Measurements from ENCODE around the gene ESPL1.

DNA sequence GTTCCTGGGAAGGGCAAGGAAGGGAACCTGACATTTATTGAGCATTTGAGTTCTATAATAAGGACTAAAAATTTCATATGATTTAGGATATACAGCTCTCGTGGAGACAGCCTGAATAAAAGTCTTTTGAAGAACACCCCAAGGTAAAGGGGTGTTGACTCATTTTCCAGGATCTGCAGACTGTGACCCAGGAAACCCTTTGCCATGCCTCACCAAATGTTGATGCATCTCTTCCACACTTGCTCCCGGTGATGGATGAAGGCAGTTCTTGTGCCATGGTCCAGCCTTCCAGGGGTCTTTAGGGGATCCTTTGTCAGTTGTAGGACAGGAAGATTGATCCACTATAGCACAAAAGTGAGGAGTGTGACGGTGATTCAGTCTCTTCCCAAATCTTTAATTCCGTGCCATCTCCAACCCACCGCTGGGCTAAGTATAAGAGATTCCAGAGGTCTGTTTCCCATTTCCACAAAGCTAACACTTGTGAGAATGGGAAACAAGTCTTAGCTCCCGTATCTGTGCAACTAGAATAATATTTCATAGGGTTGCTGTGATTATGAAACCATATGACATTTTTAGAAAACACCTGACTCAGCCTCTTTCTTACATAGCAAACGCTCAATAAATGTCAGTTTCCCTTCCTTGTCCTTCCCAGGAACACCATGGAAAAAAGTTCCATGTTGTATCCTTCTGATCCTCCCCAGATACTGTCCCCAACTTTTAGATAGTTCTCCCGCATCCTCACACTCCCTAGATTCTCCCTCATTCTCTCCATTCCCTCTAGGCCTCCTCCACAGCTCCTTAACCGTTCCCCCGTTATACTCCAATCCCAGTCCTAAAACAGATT, 52.5 kb downstream of the ESPL1 start:
- TF ChIP-seq EZH2 (IDR thresholded peaks at IDR 0.05; ENCODE audit: insufficient read depth, poor library complexity, severe bottlenecking) (no peak), EZH2phosphoT487 (IDR thresholded peaks at IDR 0.05; ENCODE audit: insufficient read depth, low read depth) (no peak)
